ENCODE measurements around the gene MEAK7.

MEAK7 gene

DNA sequence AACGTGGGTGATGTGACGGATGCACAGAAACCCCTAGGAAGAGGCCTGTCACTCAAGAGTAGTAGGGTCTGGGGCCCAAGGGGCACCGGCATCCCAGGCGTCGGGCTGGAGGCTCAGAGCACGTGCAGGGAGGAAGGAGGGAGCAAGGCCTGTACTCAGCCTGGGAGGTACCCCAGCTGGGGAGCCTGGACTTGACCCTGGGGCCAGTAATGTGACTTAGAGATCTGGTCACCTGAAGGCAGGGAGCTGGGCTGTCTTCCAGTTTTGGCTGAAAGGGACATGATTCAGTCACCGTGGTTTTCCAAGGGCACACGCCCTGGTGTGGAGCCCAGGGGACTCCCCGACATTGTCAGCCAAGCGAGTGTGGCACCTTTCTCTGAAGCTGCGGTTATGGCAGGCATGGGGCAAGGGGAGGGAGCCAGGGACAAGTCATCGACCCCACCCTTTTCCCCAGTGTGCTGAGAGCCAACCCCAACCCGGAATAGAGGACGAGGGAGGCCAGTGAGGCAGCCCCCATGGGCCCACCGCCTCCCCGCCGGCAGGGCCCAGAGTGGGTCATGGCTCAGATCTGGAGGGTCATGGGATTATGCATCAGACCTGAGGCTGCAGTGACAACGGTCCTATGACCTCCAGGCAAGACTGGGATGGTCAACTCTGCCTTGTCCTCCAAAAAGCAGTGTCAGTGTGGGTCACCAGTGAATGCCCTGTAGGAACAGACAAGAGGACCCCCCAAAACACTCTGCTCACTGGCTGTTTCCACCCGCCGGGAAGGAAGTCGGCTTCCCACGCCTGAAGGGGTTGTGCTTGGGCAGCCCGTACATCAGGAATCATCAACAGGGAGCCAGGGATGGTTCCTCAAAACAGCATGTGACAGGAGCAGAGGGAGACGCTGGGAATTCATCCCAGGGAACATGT is 41.9 kb downstream of the MEAK7 start:
- DNase-seq (ENCODE audit: low read depth in 2 of 2), result no peak
- no peak overlapping the region for H3K4me3 ChIP-seq (replicated peaks in 1 of 2; ENCODE audit: low read depth in 2 of 2, low read length in 2 of 2)
- TF ChIP-seq, protein P1, sequence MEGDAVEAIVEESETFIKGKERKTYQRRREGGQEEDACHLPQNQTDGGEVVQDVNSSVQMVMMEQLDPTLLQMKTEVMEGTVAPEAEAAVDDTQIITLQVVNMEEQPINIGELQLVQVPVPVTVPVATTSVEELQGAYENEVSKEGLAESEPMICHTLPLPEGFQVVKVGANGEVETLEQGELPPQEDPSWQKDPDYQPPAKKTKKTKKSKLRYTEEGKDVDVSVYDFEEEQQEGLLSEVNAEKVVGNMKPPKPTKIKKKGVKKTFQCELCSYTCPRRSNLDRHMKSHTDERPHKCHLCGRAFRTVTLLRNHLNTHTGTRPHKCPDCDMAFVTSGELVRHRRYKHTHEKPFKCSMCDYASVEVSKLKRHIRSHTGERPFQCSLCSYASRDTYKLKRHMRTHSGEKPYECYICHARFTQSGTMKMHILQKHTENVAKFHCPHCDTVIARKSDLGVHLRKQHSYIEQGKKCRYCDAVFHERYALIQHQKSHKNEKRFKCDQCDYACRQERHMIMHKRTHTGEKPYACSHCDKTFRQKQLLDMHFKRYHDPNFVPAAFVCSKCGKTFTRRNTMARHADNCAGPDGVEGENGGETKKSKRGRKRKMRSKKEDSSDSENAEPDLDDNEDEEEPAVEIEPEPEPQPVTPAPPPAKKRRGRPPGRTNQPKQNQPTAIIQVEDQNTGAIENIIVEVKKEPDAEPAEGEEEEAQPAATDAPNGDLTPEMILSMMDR (IDR thresholded peaks at IDR 0.05; ENCODE audit: low read depth, low read length), result no peak

DNA sequence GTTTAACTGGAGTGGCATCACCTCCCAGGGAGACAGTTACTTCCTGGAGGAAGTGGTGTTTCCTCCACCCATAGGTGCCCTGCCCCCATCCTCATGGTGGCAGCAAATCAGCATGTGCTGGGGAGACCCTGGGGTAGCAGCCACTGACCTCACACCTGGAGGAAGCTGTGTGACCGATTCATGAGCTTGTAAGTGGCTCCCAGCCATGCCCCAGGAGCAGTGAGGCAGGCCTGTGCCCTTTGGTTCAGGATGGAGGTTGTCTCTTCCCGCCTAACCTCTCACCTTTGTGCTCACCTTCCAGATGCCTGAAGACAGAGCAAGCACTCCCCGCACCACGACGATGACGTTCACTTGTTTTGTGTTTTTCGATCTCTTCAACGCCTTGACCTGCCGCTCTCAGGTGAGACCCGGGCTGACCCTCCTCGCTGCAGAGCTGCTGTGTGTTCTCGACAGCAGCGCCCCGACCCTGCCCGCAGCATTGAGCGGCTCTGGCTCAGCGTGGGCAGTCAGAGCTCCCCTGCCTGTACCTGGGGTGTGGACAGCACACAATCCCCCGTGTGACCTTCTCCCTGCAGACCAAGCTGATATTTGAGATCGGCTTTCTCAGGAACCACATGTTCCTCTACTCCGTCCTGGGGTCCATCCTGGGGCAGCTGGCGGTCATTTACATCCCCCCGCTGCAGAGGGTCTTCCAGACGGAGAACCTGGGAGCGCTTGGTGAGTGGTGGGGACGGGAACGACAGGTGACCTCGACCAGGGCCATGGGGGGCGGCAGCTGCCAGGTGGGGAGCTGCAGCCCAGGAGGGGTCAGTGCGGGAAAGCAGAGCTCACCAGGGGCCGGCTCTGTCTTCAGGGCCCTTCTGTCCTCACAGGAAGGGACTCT is 42.8 kb downstream of the MEAK7 start:
- no peak for DNase-seq (ENCODE audit: low read depth in 2 of 2)
- H3K4me3 ChIP-seq (replicated peaks in 1 of 2; ENCODE audit: low read depth in 2 of 2, low read length in 2 of 2), result no peak overlapping the region
- TF ChIP-seq, protein P1 (IDR thresholded peaks at IDR 0.05; ENCODE audit: low read depth, low read length), result no peak

DNA sequence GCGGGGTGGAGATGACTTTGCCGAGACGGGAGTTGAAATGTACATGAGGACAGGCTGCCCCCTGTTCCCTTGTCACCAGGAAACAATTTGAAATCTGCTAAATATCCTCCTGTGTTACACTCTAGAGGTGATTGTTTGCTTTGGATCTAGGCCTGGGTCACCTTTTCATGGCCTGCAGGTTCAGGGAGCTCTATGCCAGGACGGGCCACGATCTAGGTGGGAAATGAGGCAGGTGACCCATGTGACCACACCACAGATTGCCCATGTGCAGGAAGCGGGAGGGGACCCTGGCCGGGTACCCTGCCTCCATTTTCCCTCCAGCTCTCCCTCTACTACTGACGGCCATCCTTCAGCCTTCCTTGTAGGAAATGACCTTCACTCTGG is 43.4 kb downstream of the MEAK7 start:
- DNase-seq (ENCODE audit: low read depth in 2 of 2), result no peak
- TF ChIP-seq, protein P1 (IDR thresholded peaks at IDR 0.05; ENCODE audit: low read depth, low read length), result no peak
- no peak overlapping the region for H3K4me3 ChIP-seq (replicated peaks in 1 of 2; ENCODE audit: low read depth in 2 of 2, low read length in 2 of 2)

DNA sequence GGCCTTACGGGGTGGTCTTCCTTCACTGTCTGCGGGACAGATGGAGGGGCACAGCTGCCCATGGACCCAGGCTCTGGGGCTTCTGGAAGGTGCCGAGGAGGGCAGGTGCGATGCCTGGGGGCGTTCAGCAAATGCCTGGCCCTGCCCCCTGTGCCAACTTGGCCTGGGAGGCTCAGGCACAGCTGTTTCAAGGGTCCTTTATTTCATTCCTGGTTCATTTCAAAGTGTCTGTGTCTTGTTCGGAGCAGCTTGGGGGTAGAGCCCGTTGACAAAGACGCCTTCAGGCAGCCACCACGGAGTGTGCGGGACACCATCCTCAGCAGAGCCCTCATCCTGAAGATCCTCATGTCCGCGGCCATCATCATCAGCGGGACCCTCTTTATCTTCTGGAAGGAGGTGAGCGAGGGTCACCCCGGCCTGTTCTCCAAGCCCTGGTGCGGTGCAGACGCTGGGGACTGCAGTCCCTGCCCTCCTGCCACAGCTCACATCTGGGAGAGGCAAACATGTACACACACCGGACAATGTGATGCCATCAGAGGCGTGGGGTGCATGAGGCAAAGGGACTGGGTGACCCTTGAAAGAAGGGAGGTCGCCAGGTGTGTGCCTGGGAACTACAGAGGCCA is 43.9 kb downstream of the MEAK7 start:
- TF ChIP-seq, protein P1 (IDR thresholded peaks at IDR 0.05; ENCODE audit: low read depth, low read length), result no peak
- no peak overlapping the region for H3K4me3 ChIP-seq (replicated peaks in 1 of 2; ENCODE audit: low read depth in 2 of 2, low read length in 2 of 2)
- DNase-seq (ENCODE audit: low read depth in 2 of 2), result no peak

DNA sequence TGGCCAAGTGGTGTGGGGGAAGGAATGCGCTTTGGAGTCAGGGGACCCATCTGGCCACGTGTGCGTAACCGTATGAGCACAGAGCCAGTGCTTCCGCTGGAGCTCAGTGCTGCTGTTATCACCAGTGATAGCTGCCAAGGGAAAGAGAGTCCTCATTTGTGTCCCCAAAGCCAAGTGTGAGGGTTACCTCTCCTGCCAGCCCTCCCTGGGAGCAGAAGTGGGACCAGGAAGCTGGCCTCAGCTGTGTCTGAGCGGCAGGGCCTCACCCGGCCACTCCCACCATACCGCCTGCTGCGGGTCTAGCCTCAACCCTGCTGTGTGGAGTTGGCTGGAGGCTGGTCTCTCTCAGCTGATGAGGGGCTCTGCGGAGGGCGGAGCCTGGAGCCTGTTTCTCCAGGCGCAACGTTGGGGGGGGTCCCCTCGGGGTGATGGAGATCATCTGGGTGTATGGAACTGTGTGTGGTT is 44.5 kb downstream of the MEAK7 start:
- TF ChIP-seq, protein P1 (IDR thresholded peaks at IDR 0.05; ENCODE audit: low read depth, low read length), result no peak
- DNase-seq (ENCODE audit: low read depth in 2 of 2), result no peak
- H3K4me3 ChIP-seq (replicated peaks in 1 of 2; ENCODE audit: low read depth in 2 of 2, low read length in 2 of 2), result no peak overlapping the region

DNA sequence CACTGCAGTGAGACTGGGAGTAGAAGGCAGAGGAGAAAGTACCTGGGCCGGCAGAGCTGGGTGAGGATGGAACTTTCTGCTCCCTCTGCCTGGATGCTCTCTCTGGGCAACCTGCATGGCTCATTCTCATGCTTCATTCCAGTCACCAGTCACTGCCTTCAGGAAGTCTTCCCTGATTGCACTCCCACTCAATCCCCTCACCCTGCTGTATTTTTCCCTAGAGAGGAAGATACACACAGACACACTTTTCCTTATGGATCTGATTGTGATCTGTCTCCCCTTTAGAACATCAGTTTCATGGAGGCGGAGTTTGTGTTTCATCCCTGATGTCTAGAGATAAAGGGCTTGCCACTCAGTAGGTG is 44.9 kb downstream of the MEAK7 start:
- H3K4me3 ChIP-seq (replicated peaks in 1 of 2; ENCODE audit: low read depth in 2 of 2, low read length in 2 of 2), result no peak overlapping the region
- TF ChIP-seq, protein P1 (IDR thresholded peaks at IDR 0.05; ENCODE audit: low read depth, low read length), result no peak
- no peak for DNase-seq (ENCODE audit: low read depth in 2 of 2)

Data from cardiac fibroblast (primary cell).